HUES48 (cell line): Measurements from ENCODE around the gene CACNG4.

Source experiments
- H3K27ac ChIP-seq: one replicate; pipeline ENCODE4 v1.7.0; 2013; ENCODE audit warnings: low read depth, low read length, inconsistent platforms
- H3K27me3 ChIP-seq: 2 replicates; pipeline ENCODE4 v1.6.1; 2013; ENCODE audit warnings: mild to moderate bottlenecking, low read length; ENCODE audit not compliant: control insufficient read depth, insufficient read depth
- H3K36me3 ChIP-seq: 2 replicates; pipeline ENCODE4 v1.6.1; 2013; ENCODE audit warnings: low read length; ENCODE audit not compliant: control insufficient read depth, insufficient read depth
- H3K4me1 ChIP-seq: 2 replicates; pipeline ENCODE4 v1.6.1; 2013; ENCODE audit warnings: mild to moderate bottlenecking, low read length; ENCODE audit not compliant: control insufficient read depth, insufficient read depth
- H3K4me3 ChIP-seq: 2 replicates; pipeline ENCODE4 v1.5.1; 2013; ENCODE audit warnings: mild to moderate bottlenecking, low read depth, low read length
- H3K9ac ChIP-seq: 2 replicates; pipeline ENCODE4 v1.6.1; 2013; ENCODE audit warnings: mild to moderate bottlenecking, low read depth, low read length, moderate library complexity
- H3K9me3 ChIP-seq: 2 replicates; pipeline ENCODE4 v1.6.1; 2013; ENCODE audit warnings: low read length; ENCODE audit not compliant: control insufficient read depth, insufficient read depth

Gene CACNG4

GRCh38 chr17:66995944-66996343 is 31.4 kb downstream of the CACNG4 start:
- Histone ChIP-seq H3K36me3 (no peaks in the 10 kb centered on the region), H3K27me3 (no peaks in the 10 kb centered on the region), H3K4me3 (no peak overlapping the region), H3K9me3 (no peaks in the 10 kb centered on the region), H3K27ac (no peak overlapping the region), H3K4me1 (no peaks in the 10 kb centered on the region), H3K9ac (no peak overlapping the region)

- Histone ChIP-seq H3K27ac (no peak overlapping the region), H3K9me3 (no peaks in the 10 kb centered on the region), H3K27me3 (no peaks in the 10 kb centered on the region), H3K36me3 (no peaks in the 10 kb centered on the region), H3K4me1 (no peaks in the 10 kb centered on the region), H3K4me3 (no peak overlapping the region), H3K9ac (no peak overlapping the region)
These were observed 32.4 kb downstream of the CACNG4 start for GRCh38 chr17:66996926-66997325.

- Histone ChIP-seq H3K4me3 (no peak overlapping the region), H3K27ac (no peak overlapping the region), H3K9ac (no peak overlapping the region), H3K27me3 (no peaks in the 10 kb centered on the region), H3K4me1 (no peaks in the 10 kb centered on the region), H3K36me3 (no peaks in the 10 kb centered on the region), H3K9me3 (no peaks in the 10 kb centered on the region)
These were observed 38.7 kb downstream of the CACNG4 start for GRCh38 chr17:67003231-67003630.

DNA sequence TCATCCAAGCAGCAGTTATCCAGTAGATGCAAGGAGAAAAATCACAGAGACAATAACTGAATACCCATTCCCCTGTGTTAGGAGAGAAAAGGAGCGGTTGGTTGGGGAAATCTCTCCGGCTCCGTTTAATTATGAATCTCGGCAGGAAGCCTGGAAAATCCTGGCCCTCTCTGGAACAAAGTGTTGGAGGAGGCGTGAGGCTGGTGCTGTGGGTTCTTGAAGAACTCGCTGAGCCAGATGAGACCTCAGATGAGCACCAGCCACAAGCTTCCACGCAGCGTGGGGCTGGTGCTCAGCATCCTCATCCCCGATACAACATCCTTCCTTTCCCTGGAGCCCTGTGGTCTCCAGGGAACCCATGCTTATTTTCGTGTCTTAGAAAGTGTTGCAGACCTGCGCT is 39.7 kb downstream of the CACNG4 start:
- no peaks in the 10 kb centered on the region for H3K4me1 ChIP-seq
- no peak overlapping the region for H3K27ac ChIP-seq
- no peaks in the 10 kb centered on the region for H3K9me3 ChIP-seq
- no peak overlapping the region for H3K9ac ChIP-seq
- no peaks in the 10 kb centered on the region for H3K27me3 ChIP-seq
- H3K4me3 ChIP-seq, result no peak overlapping the region
- no peaks in the 10 kb centered on the region for H3K36me3 ChIP-seq

GRCh38 chr17:67007266-67007665 is 42.8 kb downstream of the CACNG4 start:
- Histone ChIP-seq H3K9me3 (no peaks in the 10 kb centered on the region), H3K36me3 (no peaks in the 10 kb centered on the region), H3K27ac (no peak overlapping the region), H3K9ac (no peak overlapping the region), H3K27me3 (no peaks in the 10 kb centered on the region), H3K4me1 (no peaks in the 10 kb centered on the region), H3K4me3 (no peak overlapping the region)

DNA sequence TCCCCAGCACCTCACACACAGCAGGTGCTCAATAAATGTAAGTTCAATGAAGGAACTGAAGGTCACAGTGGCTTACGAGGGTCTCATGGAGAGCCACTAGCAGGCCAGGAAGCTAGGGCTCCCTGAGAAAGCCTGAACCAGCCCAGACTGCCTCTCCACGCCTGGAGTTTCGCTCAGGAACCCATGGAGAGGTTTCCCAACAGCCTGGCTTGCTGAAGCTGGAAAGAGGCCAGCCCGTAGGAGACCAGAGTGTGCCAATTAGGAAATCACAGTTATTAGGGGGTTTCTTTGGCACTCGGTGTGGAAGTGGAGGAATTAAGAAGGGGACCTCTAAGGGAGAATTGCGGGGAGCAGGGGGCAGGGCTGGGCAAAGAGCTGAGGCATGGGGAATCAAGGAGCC is 43.6 kb downstream of the CACNG4 start:
- Histone ChIP-seq H3K4me1 (no peaks in the 10 kb centered on the region), H3K9ac (no peak overlapping the region), H3K4me3 (no peak overlapping the region), H3K27ac (no peak overlapping the region), H3K9me3 (no peaks in the 10 kb centered on the region), H3K27me3 (no peaks in the 10 kb centered on the region), H3K36me3 (no peaks in the 10 kb centered on the region)

- Histone ChIP-seq H3K9me3 (no peaks in the 10 kb centered on the region), H3K9ac (no peak overlapping the region), H3K27me3 (no peaks in the 10 kb centered on the region), H3K4me1 (no peaks in the 10 kb centered on the region; the same call in 1 of the 2 replicates), H3K36me3 (no peaks in the 10 kb centered on the region), H3K27ac (no peak overlapping the region), H3K4me3 (no peak overlapping the region)
These were observed 47.1 kb downstream of the CACNG4 start for GRCh38 chr17:67011527-67012175.

DNA sequence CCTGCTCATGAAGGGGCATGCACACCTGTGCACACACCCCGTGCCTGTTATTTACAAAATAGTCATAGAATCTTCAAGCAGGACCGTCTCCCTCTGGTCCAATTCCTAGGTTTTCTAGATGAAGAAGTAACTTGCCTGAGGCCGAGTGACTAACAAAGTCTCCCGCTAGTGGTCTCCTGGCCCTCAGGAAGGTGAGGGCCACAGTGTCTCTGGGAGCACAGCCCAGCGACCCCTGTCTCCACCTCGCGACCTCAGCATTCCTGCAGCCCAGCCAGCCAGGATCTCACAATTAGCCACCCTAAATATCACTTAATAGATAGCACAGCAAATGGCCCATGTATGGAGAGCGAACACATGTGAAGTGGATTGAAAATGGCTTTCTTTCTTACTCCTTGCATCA is 49.4 kb downstream of the CACNG4 start:
- Histone ChIP-seq H3K27ac (no peak overlapping the region), H3K9me3 (no peaks in the 10 kb centered on the region), H3K4me1 (no peaks in the 10 kb centered on the region; the same call in 1 of the 2 replicates), H3K36me3 (no peaks in the 10 kb centered on the region), H3K4me3 (no peak overlapping the region), H3K9ac (no peak overlapping the region), H3K27me3 (no peaks in the 10 kb centered on the region)

DNA sequence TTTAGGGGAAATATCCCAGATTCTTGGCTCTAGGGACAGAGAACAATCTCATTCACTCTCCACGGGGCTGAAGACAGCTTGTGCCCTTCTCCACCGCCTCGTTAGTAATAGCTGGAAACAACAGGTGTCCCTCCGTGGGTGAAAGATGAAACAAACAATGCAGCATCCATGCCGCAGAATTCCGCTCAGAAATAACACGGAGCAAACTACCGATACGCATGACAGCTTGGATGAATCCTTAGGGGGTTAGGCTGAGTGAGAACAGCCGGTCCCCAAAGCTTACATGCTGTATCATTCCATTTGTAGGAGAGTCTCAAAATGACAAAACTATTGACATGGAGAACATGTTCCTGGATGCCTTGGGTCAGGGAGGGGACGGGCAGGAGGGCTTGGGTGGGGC is 50.5 kb downstream of the CACNG4 start:
- Histone ChIP-seq H3K4me1 (no peaks in the 10 kb centered on the region; the same call in 1 of the 2 replicates), H3K9me3 (no peaks in the 10 kb centered on the region), H3K27me3 (no peaks in the 10 kb centered on the region), H3K4me3 (no peak overlapping the region), H3K27ac (no peak overlapping the region), H3K9ac (no peak overlapping the region), H3K36me3 (no peaks in the 10 kb centered on the region)

GRCh38 chr17:67016039-67016762 is 51.7 kb downstream of the CACNG4 start:
- no peaks in the 10 kb centered on the region for H3K9me3 ChIP-seq
- no peaks in the 10 kb centered on the region for H3K27me3 ChIP-seq
- H3K27ac ChIP-seq, result no peak overlapping the region
- no peak overlapping the region for H3K4me3 ChIP-seq
- no peaks in the 10 kb centered on the region for H3K36me3 ChIP-seq
- no peak overlapping the region for H3K9ac ChIP-seq
- H3K4me1 ChIP-seq, result no peaks in the 10 kb centered on the region; the same call in 1 of the 2 replicates

- Histone ChIP-seq H3K9ac (no peak overlapping the region), H3K27ac (no peak overlapping the region), H3K27me3 (no peaks in the 10 kb centered on the region), H3K9me3 (no peaks in the 10 kb centered on the region), H3K4me3 (no peak overlapping the region), H3K4me1 (no peaks in the 10 kb centered on the region; the same call in 1 of the 2 replicates), H3K36me3 (no peaks in the 10 kb centered on the region)
These were observed 53.4 kb downstream of the CACNG4 start for GRCh38 chr17:67017910-67018309.
